ENCODE data around the gene PEG3.
"Not testable (repeated sequence)": the region's sequence is repeated elsewhere in the genome, so short reads cannot be mapped to it uniquely, and the experiment has no call there.

Gene PEG3

DNA sequence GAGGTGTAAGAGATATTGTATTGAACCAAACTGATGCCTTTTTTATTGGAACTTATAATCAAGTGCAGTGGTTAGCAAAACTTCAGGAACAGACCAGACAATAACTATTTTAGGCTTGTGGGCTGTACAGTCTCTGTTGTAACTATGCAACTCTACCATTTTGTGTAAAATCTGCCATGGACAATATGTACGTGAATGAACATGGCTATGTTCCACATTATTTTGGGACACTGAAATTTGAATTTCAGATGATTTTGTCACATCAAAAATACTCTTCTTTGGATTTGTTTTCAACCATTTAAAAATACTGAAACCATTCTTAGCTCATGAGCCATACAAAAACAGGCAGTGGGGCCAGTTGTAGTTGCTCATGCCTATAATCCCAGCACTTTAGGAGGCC lies 27.9 kb upstream of the PEG3 start:
- TF ChIP-seq Cebpa-rat (IDR thresholded peaks at IDR 0.05): no peak
- Histone ChIP-seq H3K4me3 (no peak overlapping the region), H3K4me2 (no peak overlapping the region), H3K36me3 (no peaks in the 10 kb centered on the region), H3K9me3 (peaks cover 16% of the 10 kb centered on the region; the same call in 1 of the 2 replicates), H3K9ac (no peak overlapping the region), H3K27ac (no peak overlapping the region), H4K20me1 (no peaks in the 10 kb centered on the region), H3K4me1 (no peaks in the 10 kb centered on the region), H3K27me3 (no peaks in the 10 kb centered on the region)

DNA sequence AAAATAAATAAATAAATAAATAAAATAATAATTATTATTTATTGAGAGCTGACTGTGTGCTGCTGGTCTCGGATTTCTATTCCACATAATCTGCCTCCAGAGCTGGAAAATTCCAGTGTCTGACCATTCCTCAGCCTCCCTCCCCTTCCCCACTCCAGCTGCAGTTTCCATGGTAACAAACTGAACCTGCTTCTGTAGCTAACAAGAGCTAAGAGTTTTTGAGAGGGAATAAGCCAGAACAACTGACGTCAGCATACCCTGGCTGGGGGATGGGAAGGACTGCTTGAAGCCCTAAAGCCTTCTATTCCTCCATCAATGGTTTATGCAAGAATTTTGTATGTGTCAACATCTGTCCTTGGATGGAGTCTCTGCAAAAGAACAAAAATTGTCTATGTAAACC lies 26.0 kb upstream of the PEG3 start:
- Histone ChIP-seq H3K27ac (no peak overlapping the region), H3K4me2 (no peak overlapping the region), H3K9ac (no peak overlapping the region), H3K9me3 (peaks cover 11% of the 10 kb centered on the region; the same call in 1 of the 2 replicates), H3K4me3 (no peak overlapping the region), H3K27me3 (no peaks in the 10 kb centered on the region), H4K20me1 (no peaks in the 10 kb centered on the region), H3K4me1 (no peaks in the 10 kb centered on the region), H3K36me3 (no peaks in the 10 kb centered on the region)
- TF ChIP-seq Cebpa-rat (IDR thresholded peaks at IDR 0.05): no peak

DNA sequence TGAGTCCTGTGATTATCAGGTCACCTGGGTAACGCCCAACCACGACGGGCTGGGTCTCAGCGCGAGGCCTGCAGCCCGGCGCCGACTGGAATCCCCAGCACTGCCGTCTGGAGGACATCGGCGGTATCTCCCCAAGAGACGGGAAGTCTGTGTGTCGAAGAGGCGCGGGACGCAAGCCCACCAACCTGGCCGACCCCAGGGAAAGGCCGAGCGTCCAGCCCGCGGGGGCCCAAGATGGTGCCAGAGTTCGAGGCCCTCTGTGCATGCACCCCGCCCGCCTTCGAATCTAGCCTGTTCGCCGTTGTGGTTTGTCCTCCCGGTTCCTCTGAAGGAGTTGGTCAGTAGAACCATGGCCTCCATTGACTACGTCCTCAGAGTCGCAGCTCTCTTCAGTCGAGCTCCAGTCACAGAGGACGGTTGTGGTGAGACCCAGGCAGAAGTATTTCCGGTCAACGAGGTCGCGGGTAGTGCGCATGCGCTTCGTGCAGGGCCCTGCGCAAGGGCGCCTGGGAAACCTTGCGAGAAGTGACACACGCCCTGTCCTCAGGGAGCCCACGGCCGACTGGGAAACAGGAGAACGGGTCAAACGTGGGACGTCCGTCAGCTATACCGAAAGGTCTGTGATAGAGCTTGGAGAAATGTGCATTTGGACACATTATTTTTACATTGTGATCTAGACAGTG lies 24.1 kb upstream of the PEG3 start:
- H3K4me3 ChIP-seq: no peak overlapping the region
- H4K20me1 ChIP-seq: no peaks in the 10 kb centered on the region
- no peak overlapping the region for H3K4me2 ChIP-seq
- no peak for TF ChIP-seq Cebpa-rat (IDR thresholded peaks at IDR 0.05)
- no peaks in the 10 kb centered on the region for H3K36me3 ChIP-seq
- no peaks in the 10 kb centered on the region for H3K27me3 ChIP-seq
- H3K27ac ChIP-seq: no peak overlapping the region
- H3K4me1 ChIP-seq: no peaks in the 10 kb centered on the region
- H3K9me3 ChIP-seq: peaks cover 11% of the 10 kb centered on the region; the same call in 1 of the 2 replicates
- no peak overlapping the region for H3K9ac ChIP-seq

DNA sequence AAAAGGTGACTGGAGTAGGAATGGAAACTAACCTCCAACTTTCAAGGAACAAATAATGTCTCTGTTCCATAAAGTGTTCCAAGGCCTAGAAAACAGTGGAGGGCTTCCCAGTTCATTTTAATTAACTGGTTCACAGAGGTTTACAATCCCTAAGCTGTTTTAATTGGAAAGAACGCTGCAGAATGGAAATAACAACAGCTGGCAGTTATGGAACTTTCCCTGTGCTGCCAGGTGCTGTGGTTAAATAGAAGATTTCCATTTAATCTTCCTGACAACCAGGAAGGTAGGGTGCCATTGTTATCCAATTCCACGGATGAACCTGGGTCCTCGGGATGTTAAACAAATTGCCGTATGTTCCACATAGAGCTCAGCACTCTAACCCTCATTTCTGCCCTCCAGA lies 22.2 kb upstream of the PEG3 start:
- no peaks in the 10 kb centered on the region for H3K36me3 ChIP-seq
- H3K4me3 ChIP-seq: no peak overlapping the region
- H3K9me3 ChIP-seq: peaks cover 11% of the 10 kb centered on the region; the same call in 1 of the 2 replicates
- no peaks in the 10 kb centered on the region for H3K27me3 ChIP-seq
- TF ChIP-seq Cebpa-rat (IDR thresholded peaks at IDR 0.05): no peak
- no peak overlapping the region for H3K4me2 ChIP-seq
- no peak overlapping the region for H3K27ac ChIP-seq
- H3K4me1 ChIP-seq: no peaks in the 10 kb centered on the region
- H4K20me1 ChIP-seq: no peaks in the 10 kb centered on the region
- H3K9ac ChIP-seq: no peak overlapping the region

DNA sequence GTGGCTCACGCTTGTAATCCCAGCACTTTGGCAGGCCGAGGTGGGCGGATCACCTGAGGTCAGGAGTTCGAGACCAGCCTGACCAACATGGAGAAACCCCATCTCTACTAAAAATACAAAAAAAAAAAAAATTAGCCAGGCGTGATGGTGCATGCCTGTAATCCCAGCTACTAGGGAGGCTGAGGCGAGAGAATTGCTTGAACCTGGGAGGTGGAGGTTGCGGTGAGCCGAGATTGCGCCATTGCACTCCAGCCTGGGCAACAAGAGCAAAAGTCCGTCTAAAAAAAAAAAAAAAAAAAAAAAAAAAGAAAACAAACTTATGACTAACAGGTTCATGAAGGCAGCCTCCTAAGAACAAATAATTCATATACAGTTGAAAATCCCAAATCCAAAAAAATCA lies 19.9 kb upstream of the PEG3 start:
- H3K9me3 ChIP-seq: peaks cover 11% of the 10 kb centered on the region; the same call in 1 of the 2 replicates
- H4K20me1 ChIP-seq, H3K9ac ChIP-seq, H3K27me3 ChIP-seq, H3K4me3 ChIP-seq, H3K27ac ChIP-seq, H3K36me3 ChIP-seq, H3K4me1 ChIP-seq, H3K4me2 ChIP-seq: not testable (repeated sequence)

DNA sequence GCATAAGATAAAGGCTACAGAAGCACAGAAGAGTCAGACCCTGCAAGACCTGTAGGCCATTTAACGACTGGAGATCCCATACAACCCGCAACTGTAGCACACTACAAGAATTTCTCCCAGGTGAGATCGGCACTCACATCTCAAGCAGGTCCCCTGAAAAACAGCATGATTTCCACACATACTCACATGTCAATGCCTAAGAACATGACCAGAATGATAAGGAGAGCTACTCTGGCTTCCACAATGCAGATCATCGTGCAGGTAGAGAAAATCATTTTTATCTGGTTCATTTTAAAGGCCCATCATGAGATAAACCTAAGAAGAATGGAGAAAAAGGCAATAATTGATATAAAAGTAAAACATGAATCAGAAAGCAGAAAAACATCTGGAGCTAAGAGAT lies 17.5 kb upstream of the PEG3 start:
- no peaks in the 10 kb centered on the region for H3K27me3 ChIP-seq
- no peak overlapping the region for H3K4me3 ChIP-seq
- no peaks in the 10 kb centered on the region for H4K20me1 ChIP-seq
- TF ChIP-seq Cebpa-rat (IDR thresholded peaks at IDR 0.05): no peak
- no peak overlapping the region for H3K4me2 ChIP-seq
- no peak overlapping the region for H3K9ac ChIP-seq
- no peaks in the 10 kb centered on the region for H3K4me1 ChIP-seq
- no peaks in the 10 kb centered on the region for H3K36me3 ChIP-seq
- H3K9me3 ChIP-seq: peaks cover 14% of the 10 kb centered on the region
- H3K27ac ChIP-seq: no peak overlapping the region

DNA sequence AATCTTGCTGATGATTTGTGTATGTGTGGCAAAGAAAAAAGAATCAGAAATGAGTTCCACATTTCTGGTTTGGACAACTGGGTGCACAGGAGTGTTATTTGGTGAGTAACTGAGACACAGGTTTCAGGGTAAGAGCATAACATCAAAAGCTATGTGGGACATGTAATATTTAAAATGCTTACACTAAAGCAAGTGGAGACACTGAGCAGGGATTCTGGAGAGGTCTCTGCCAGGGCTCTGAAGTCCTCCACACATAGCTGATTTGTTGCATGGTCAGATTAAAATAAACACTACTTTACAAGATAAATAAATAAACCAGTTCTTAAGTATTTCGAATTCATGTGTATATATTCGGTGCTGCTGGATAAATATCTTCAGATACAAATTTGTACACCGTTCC lies 16.3 kb upstream of the PEG3 start:
- no peak for TF ChIP-seq Cebpa-rat (IDR thresholded peaks at IDR 0.05)
- Histone ChIP-seq H3K9ac (no peak overlapping the region), H3K27ac (no peak overlapping the region), H3K4me2 (no peak overlapping the region), H3K4me1 (no peaks in the 10 kb centered on the region), H3K4me3 (no peak overlapping the region), H4K20me1 (no peaks in the 10 kb centered on the region), H3K9me3 (peaks cover 14% of the 10 kb centered on the region), H3K27me3 (no peaks in the 10 kb centered on the region), H3K36me3 (no peaks in the 10 kb centered on the region)

DNA sequence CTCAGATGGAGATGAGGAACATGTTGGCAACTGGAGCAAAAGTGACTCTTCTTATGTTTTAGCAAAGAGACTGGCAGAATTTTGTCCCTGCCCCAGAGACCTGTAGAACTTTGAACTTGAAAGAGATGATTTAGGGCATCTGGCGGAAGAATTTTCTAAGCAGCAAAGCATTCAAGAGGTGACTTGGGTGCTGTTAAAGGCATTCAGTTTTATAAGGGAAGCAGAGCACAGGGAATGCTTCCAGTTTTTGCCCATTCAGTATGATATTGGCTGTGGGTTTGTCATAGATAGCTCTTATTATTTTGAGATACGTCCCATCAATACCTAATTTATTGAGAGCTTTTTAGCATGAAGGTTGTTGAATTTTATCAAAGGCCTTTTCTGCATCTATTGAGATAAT lies 11.8 kb upstream of the PEG3 start:
- H3K4me2 ChIP-seq, H3K9ac ChIP-seq, H3K4me3 ChIP-seq, H3K27me3 ChIP-seq, H4K20me1 ChIP-seq, H3K27ac ChIP-seq, H3K36me3 ChIP-seq, H3K4me1 ChIP-seq: not testable (repeated sequence)
- peaks cover 14% of the 10 kb centered on the region for H3K9me3 ChIP-seq

DNA sequence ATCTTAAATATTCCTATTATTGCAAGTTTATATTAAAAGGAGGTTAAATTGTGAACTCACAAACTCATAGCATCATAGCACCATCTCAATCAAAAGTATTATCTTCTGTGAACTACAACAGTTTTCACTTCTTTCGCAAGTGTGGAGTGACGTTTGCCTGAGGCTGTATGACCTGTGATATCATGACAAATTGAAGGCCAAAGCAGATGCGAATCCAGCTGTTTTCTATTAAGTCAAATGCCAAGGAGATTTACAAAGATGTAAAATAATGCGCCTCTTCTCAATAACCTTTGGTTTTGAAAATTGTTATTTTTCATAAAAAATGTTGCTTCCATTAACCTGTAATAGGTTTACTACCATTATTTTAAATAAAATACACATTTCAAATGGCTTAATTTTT lies 7.6 kb upstream of the PEG3 start:
- no peaks in the 10 kb centered on the region for H3K4me1 ChIP-seq
- H3K4me3 ChIP-seq: no peak overlapping the region
- no peaks in the 10 kb centered on the region for H3K27me3 ChIP-seq
- H4K20me1 ChIP-seq: no peaks in the 10 kb centered on the region
- no peak overlapping the region for H3K27ac ChIP-seq
- no peak for TF ChIP-seq Cebpa-rat (IDR thresholded peaks at IDR 0.05)
- H3K9me3 ChIP-seq: no peaks in the 10 kb centered on the region
- no peak overlapping the region for H3K4me2 ChIP-seq
- no peaks in the 10 kb centered on the region for H3K36me3 ChIP-seq
- no peak overlapping the region for H3K9ac ChIP-seq

DNA sequence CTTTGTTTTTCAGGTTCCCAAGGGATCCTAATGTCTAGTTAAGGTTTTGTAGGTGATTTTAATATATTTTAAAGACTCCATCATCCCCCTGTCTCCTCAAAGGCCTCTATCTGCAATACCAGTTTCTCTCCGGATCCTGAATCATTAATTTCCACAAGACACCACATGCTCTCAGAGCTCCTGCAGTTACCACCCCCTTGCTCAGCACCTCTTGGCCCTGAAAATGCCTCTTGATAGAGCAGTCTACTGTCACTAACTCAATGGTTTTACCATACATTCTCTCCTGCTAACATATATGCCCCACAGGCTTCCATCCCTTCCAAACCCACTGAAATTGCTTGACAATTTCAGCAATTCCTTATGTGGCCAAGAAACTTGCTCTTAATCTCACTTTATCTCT lies 1.9 kb upstream of the PEG3 start:
- Histone ChIP-seq H3K4me1 (no peaks in the 10 kb centered on the region), H4K20me1 (no peaks in the 10 kb centered on the region), H3K4me3 (no peak overlapping the region), H3K4me2 (no peak overlapping the region), H3K27me3 (no peaks in the 10 kb centered on the region), H3K27ac (no peak overlapping the region), H3K36me3 (no peaks in the 10 kb centered on the region), H3K9me3 (peaks cover 34% of the 10 kb centered on the region), H3K9ac (no peak overlapping the region)
- no peak for TF ChIP-seq Cebpa-rat (IDR thresholded peaks at IDR 0.05)

DNA sequence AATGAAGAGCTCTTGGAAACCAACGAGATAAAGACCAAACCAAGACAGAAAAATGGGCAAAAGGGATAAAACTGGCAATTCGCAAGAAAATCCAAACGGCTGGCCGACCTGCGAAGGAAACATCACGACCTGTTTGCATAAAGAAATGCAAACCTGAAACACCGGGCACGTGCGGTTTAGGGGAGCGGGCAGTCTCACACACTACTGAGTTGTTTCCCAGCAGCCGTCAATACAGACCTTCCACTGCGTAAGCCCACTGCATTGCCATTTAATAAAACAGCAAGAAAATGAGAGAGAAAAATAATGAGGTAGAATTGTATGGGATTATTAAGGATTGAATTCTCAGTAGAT lies 642 bp upstream of the PEG3 start:
- no peaks in the 10 kb centered on the region for H4K20me1 ChIP-seq
- no peak overlapping the region for H3K27ac ChIP-seq
- H3K4me2 ChIP-seq: no peak overlapping the region
- H3K27me3 ChIP-seq: no peaks in the 10 kb centered on the region
- H3K4me3 ChIP-seq: no peak overlapping the region
- no peaks in the 10 kb centered on the region for H3K36me3 ChIP-seq
- no peak overlapping the region for H3K9ac ChIP-seq
- TF ChIP-seq Cebpa-rat (IDR thresholded peaks at IDR 0.05): no peak
- H3K4me1 ChIP-seq: no peaks in the 10 kb centered on the region
- H3K9me3 ChIP-seq: peaks cover 39% of the 10 kb centered on the region

All from BLaER1 (cell line).